Keratinocyte (primary cell): ENCODE data around the gene CIT.

Source experiments
- EZH2 ChIP-seq: IDR thresholded peaks from one replicate; pipeline ENCODE4 v1.6.1; 2012; ENCODE audit warnings: inconsistent platforms, mild to moderate bottlenecking, low read length, moderate library complexity
- TF ChIP-seq, protein P1 (sequence below), 3 experiments: IDR thresholded peaks in 1 of 3; conservative IDR thresholded peaks in 1 of 3; optimal IDR thresholded peaks in 1 of 3; 2 replicates in 2 of 3; 3 replicates in 1 of 3; pipeline versions ENCODE3 to v1.5.1; 2011; ENCODE audit warnings: low read length in 3 of 3, mild to moderate bottlenecking in 3 of 3, moderate library complexity in 2 of 3, control low read depth in 1 of 3, inconsistent platforms in 1 of 3; ENCODE audit not compliant: insufficient read depth in 2 of 3; ENCODE audit errors: extremely low read depth in 1 of 3

DNA sequence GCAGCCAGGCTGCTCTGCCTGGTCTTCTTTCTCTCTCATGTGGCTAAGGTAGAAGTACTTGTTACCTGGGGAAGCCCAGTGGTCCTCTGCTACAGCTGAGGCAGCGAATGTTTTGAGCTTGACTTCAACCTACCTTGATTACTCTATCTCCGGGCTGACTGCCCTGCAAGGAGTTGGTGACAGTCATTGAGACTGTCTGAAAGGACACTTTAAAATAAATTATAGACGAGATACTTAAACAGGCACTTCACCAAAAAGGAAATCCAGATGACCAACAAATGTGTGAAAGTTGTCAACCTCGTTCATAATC is 474 bp upstream of the CIT start:
- TF ChIP-seq, protein P1, sequence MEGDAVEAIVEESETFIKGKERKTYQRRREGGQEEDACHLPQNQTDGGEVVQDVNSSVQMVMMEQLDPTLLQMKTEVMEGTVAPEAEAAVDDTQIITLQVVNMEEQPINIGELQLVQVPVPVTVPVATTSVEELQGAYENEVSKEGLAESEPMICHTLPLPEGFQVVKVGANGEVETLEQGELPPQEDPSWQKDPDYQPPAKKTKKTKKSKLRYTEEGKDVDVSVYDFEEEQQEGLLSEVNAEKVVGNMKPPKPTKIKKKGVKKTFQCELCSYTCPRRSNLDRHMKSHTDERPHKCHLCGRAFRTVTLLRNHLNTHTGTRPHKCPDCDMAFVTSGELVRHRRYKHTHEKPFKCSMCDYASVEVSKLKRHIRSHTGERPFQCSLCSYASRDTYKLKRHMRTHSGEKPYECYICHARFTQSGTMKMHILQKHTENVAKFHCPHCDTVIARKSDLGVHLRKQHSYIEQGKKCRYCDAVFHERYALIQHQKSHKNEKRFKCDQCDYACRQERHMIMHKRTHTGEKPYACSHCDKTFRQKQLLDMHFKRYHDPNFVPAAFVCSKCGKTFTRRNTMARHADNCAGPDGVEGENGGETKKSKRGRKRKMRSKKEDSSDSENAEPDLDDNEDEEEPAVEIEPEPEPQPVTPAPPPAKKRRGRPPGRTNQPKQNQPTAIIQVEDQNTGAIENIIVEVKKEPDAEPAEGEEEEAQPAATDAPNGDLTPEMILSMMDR (optimal IDR thresholded peaks at IDR 0.05 in 1 of 3, IDR thresholded peaks at IDR 0.05 in 1 of 3, conservative IDR thresholded peaks at IDR 0.05 in 1 of 3; ENCODE audit: extremely low read depth in 1 of 3, insufficient read depth in 2 of 3, low read length in 3 of 3): no peak
- no peak for TF ChIP-seq EZH2
